K562 (cell line): ENCODE measurements around the gene RNF152. TPM values are rescaled to one million over a fixed set of nuclear protein-coding genes. Genes with fewer than 3 reads are reported as not detected.

Experiments
- ATAC-seq: fragments of 200-7000 bp; cut with Tn5 transposase; 3 replicates; pipeline ENCODE4 v1.9.1; 2020; ENCODE audit warnings: moderate library complexity
- BruUV-seq: library from RNA; stranded (reverse); fragments of 400-500 nt; replicated peaks from 2 replicates; lab custom pipeline; 2021; lab: Mats Ljungman, UMichigan
- CTCF ChIA-PET: fragments of 300-600 bp; formaldehyde crosslinking; extraction: SDS; loops from one replicate; lab custom pipeline; 2021; ENCODE audit warnings: low intra/inter-chr PET ratio; lab: Yijun Ruan, JAX
- POLR2A ChIA-PET: fragments of 300-600, 350-650 bp; sonication (Branson Sonifier 250); formaldehyde crosslinking; extraction: SDS; loops from one replicate; lab custom pipeline; 2021; ENCODE audit warnings: antibody characterized with exemption, inconsistent platforms; lab: Yijun Ruan, JAX
- DNase-seq, 4 experiments: peaks; one replicate each; pipeline versions ENCODE4 v3.0.0 to v3.0.0-alpha.2; 2011 to 2018; ENCODE audit warnings: low spot score in 3 of 4, mixed read lengths in 3 of 4; ENCODE audit errors: extremely low read depth in 1 of 4
- FAIRE-seq: peaks from 2 replicates; lab custom pipeline; 2011; peaks lifted over from hg19 to GRCh38; lab: Jason Lieb, UNC
- H2AFZ ChIP-seq: 2 replicates; pipeline ENCODE4 v1.6.0; 2011; ENCODE audit warnings: low read depth, low read length, control low read depth, inconsistent platforms
- H3K27ac ChIP-seq: fragments of 200-600 bp; 3 replicates; pipeline ENCODE4 v1.8.0; 2011; ENCODE audit warnings: low read depth, mild to moderate bottlenecking, control low read depth, inconsistent platforms, low read length, moderate library complexity, mixed read lengths; ENCODE audit errors: extremely low read depth
- H3K27me3 ChIP-seq, 2 experiments: fragments of 300-600 bp in 1 of 2; 2 replicates in 1 of 2; 3 replicates in 1 of 2; pipeline versions ENCODE4 v1.6.0 to v1.8.0; 2011; ENCODE audit warnings: inconsistent platforms in 2 of 2, low read length in 2 of 2, mild to moderate bottlenecking in 1 of 2, mixed read lengths in 1 of 2, moderate library complexity in 1 of 2; ENCODE audit not compliant: control insufficient read depth in 2 of 2, insufficient read depth in 2 of 2
- H3K36me3 ChIP-seq: fragments of 300-600 bp; 3 replicates; pipeline ENCODE4 v1.8.0; 2011; ENCODE audit warnings: mild to moderate bottlenecking, low read length, inconsistent platforms; ENCODE audit not compliant: control insufficient read depth, insufficient read depth
- H3K4me1 ChIP-seq, 2 experiments: fragments of 200-600 bp in 1 of 2; replicated peaks in 1 of 2; 2 replicates in 1 of 2; 3 replicates in 1 of 2; pipeline versions ENCODE4 v1.5.1 to v1.8.0; 2011; ENCODE audit warnings: inconsistent platforms in 2 of 2, low read length in 2 of 2, mild to moderate bottlenecking in 1 of 2, mixed read lengths in 1 of 2, moderate library complexity in 1 of 2; ENCODE audit not compliant: control insufficient read depth in 2 of 2, insufficient read depth in 2 of 2
- H3K4me2 ChIP-seq: 2 replicates; pipeline ENCODE4 v1.6.1; 2011; ENCODE audit warnings: low read length, control low read depth, inconsistent platforms, mixed read lengths; ENCODE audit not compliant: insufficient read depth
- H3K4me3 ChIP-seq: fragments of 200-600 bp; sonication (generic), shearing (Covaris generic); 2 replicates; pipeline ENCODE4 v1.5.1; 2016; ENCODE audit warnings: control low read depth, inconsistent platforms
- H3K79me2 ChIP-seq: fragments of 200-600 bp; 3 replicates; pipeline ENCODE4 v1.8.0; 2011; ENCODE audit warnings: low read length, inconsistent platforms; ENCODE audit not compliant: control insufficient read depth, insufficient read depth
- H3K9ac ChIP-seq, 2 experiments: 2 replicates each; pipeline versions ENCODE4 v1.6.0 to v1.6.1; 2011; ENCODE audit warnings: low read depth in 2 of 2, low read length in 2 of 2, control low read depth in 1 of 2, inconsistent platforms in 1 of 2, mild to moderate bottlenecking in 1 of 2, mixed read lengths in 1 of 2; ENCODE audit not compliant: insufficient read depth in 1 of 2
- H3K9me1 ChIP-seq: one replicate; pipeline ENCODE4 v1.6.0; 2011; ENCODE audit warnings: inconsistent platforms, mild to moderate bottlenecking, low read length, moderate library complexity; ENCODE audit not compliant: control insufficient read depth, insufficient read depth
- H3K9me3 ChIP-seq: replicated peaks from 2 replicates; pipeline ENCODE4 v1.5.1; 2011; ENCODE audit warnings: low read depth, low read length, inconsistent platforms; ENCODE audit not compliant: control insufficient read depth, insufficient read depth
- H4K20me1 ChIP-seq: replicated peaks from 2 replicates; pipeline ENCODE4 v1.6.1; 2011; ENCODE audit warnings: low read length, inconsistent platforms, mixed read lengths; ENCODE audit not compliant: control insufficient read depth, insufficient read depth
- CBFA2T3 ChIP-seq: fragments of 450-650 bp; IDR thresholded peaks from 2 replicates; pipeline ENCODE4 v1.6.1; 2017
- CEBPB ChIP-seq: fragments of 450-650 bp; IDR thresholded peaks from 2 replicates; pipeline ENCODE4 v1.6.1; 2016; ENCODE audit warnings: missing genetic modification characterization, missing compliant biosample characterization
- CHD4 ChIP-seq: fragments of 200-600 bp; sonication (generic); IDR thresholded peaks from 3 replicates; pipeline ENCODE4 v1.6.1; 2012; ENCODE audit warnings: low read depth, mild to moderate bottlenecking, mixed read lengths, low read length, inconsistent platforms; ENCODE audit not compliant: insufficient read depth, insufficient replicate concordance, poor library complexity, severe bottlenecking
- COPS2 ChIP-seq: fragments of 450-650 bp; conservative IDR thresholded peaks from 2 replicates; pipeline ENCODE4 v1.6.1; 2016; ENCODE audit warnings: mild to moderate bottlenecking, moderate library complexity
- DPF2 ChIP-seq: fragments of 450-650 bp; IDR thresholded peaks from 2 replicates; pipeline ENCODE4 v1.6.1; 2016
- ELF1 ChIP-seq: fragments of 200-800 bp; sonication (Bioruptor generic); IDR thresholded peaks from 2 replicates; pipeline ENCODE4 v1.6.1; 2016; ENCODE audit warnings: missing genetic modification characterization, missing compliant biosample characterization
- EWSR1 ChIP-seq: fragments of 450-650 bp; IDR thresholded peaks from 2 replicates; pipeline ENCODE4 v1.6.1; 2018; ENCODE audit warnings: borderline replicate concordance, mild to moderate bottlenecking, low read depth, moderate library complexity; ENCODE audit not compliant: partially characterized antibody
- GTF2E2 ChIP-seq: fragments of 200-800 bp; sonication (Bioruptor generic); IDR thresholded peaks from 2 replicates; pipeline ENCODE4 v1.6.1; 2016; ENCODE audit warnings: missing genetic modification characterization, missing compliant biosample characterization
- KDM4B ChIP-seq, 2 experiments: fragments of 450-650 bp in 1 of 2; sonication (generic) in 1 of 2; IDR thresholded peaks; 2 replicates each; pipeline ENCODE4 v1.6.1; 2016 to 2017; ENCODE audit warnings: borderline replicate concordance in 2 of 2, antibody characterized with exemption in 1 of 2, low read depth in 1 of 2, mild to moderate bottlenecking in 1 of 2
- NCOA4 ChIP-seq: fragments of 450-650 bp; IDR thresholded peaks from 2 replicates; pipeline ENCODE4 v1.6.1; 2018; ENCODE audit warnings: mild to moderate bottlenecking; ENCODE audit not compliant: partially characterized antibody
- RHOXF2B ChIP-seq: fragments of 250-450 bp; sonication (Bioruptor Pico); conservative IDR thresholded peaks from 2 replicates; pipeline ENCODE4 v1.5.1; 2021
- SETDB1 ChIP-seq: IDR thresholded peaks from one replicate; pipeline ENCODE4 v1.6.1; 2012; ENCODE audit warnings: low read length, control low read depth, inconsistent platforms
- SMARCA5 ChIP-seq: fragments of 450-650 bp; IDR thresholded peaks from 2 replicates; pipeline ENCODE4 v1.6.1; 2016
- SMARCB1 ChIP-seq: IDR thresholded peaks from 2 replicates; pipeline ENCODE4 v1.6.1; 2011; ENCODE audit warnings: improper control_type of control experiment, low read depth; ENCODE audit not compliant: insufficient read length
- TCF3 ChIP-seq: sonication (generic); formaldehyde crosslinking; IDR thresholded peaks from 2 replicates; pipeline ENCODE4 v1.4.0; 2020; ENCODE audit warnings: mild to moderate bottlenecking, missing genetic modification reagents
- XRCC3 ChIP-seq: fragments of 450-650 bp; IDR thresholded peaks from 2 replicates; pipeline ENCODE4 v1.6.1; 2017; ENCODE audit warnings: mild to moderate bottlenecking, moderate library complexity
- ZKSCAN3 ChIP-seq: fragments of 250-450 bp; sonication (Bioruptor Pico); IDR thresholded peaks from 2 replicates; pipeline ENCODE4 v1.4.0; 2020
- ZNF324 ChIP-seq: fragments of 250-450 bp; sonication (Bioruptor Pico); IDR thresholded peaks from 2 replicates; pipeline ENCODE4 v1.4.0; 2020; ENCODE audit warnings: mild to moderate bottlenecking
- ZNF766 ChIP-seq: fragments of 200-800 bp; sonication (Bioruptor generic); conservative IDR thresholded peaks from 2 replicates; pipeline ENCODE4 v1.6.1; 2016; ENCODE audit warnings: missing genetic modification characterization, missing compliant biosample characterization
- WGBS: fragments of 100-300 bp; shearing (Covaris generic); methylation state at CpG from one replicate; pipeline ENCODE4 v1.1.6; 2016; ENCODE audit warnings: low coverage, mixed read lengths; ENCODE audit not compliant: insufficient coverage; ENCODE audit errors: missing lambda C conversion rate; 5-methylcytosine and 5-hydroxymethylcytosine counted together
- in situ Hi-C: fragments of 300-500 bp; cut with MboI; formaldehyde crosslinking; loops from 4 replicates; pipeline ENCODE4 v1.15.0; 2018; ENCODE audit warnings: inconsistent platforms, mixed read lengths
- intact Hi-C: fragments of 100-400 bp; cut with micrococcal nuclease; formaldehyde crosslinking; loops from 2 replicates; pipeline ENCODE4 v1.14.2; 2022
- polyA plus RNA-seq, 8 experiments: library from polyadenylated mRNA; depleted of rRNA in 4 of 8; stranded (reverse) in 5 of 8; unstranded in 3 of 8; fragments of >200 nt; fragmentation: Nextera tagmentation in 2 of 8; fragmentation: Illumina TruSeq in 1 of 8; extraction: Ambion mirVana in 2 of 8; extraction: Trizol in 1 of 8; gene quantifications; 2 replicates each; pipeline versions ENCODE4 v1.2.1 to v1.2.3, GENCODE V29; 2011 to 2014; ENCODE audit warnings: inconsistent platforms in 1 of 8, missing spikeins in 1 of 8
- total RNA-seq, 7 experiments: library from RNA; depleted of rRNA in 6 of 7; stranded (reverse); fragments of >200 nt in 6 of 7; fragmentation: Illumina TruSeq in 2 of 7; extraction: Trizol in 2 of 7; gene quantifications; 2 replicates each; pipeline versions ENCODE4 v1.2.1 to v1.2.3, GENCODE V29; 2011 to 2021; ENCODE audit warnings: low replicate concordance in 1 of 7
- TF ChIP-seq, protein P1 (sequence below), 2 experiments: IDR thresholded peaks in 1 of 2; conservative IDR thresholded peaks in 1 of 2; 2 replicates each; pipeline ENCODE4 v1.6.1; 2016; ENCODE audit warnings: low read depth in 2 of 2, mild to moderate bottlenecking in 1 of 2, missing compliant biosample characterization in 1 of 2, missing genetic modification characterization in 1 of 2, moderate library complexity in 1 of 2

Gene RNF152
- total and polyA plus RNA-seq, 9 of the 15 experiments (the other 6 are each of a cell fraction or from before 2014, with no cell fraction given), result 0.04 to 0.05 TPM; not detected in 7

DNA sequence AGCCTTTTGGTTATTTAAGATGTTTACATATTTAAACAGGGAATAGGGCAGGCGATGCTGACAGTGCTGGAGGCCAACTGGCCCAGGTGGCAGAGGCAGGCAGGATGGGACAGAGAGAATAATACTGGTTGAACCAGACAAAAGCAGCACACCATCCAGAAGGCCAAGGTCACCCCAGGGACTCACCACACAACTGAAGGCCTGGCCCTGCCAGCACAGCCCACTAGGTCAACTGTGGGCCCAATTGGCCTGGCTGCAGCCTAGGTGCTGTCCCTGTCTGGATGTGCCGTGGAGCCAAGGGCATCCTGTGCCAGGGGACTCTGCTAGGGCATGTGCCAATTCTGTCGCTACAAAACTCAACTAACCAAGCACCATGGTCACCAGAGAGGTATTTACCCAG, 69.2 kb downstream of the RNF152 start:
- ChIA-PET CTCF (no interaction called here), POLR2A (no interaction called here)
- in situ Hi-C loops, result no loop called here
- TF ChIP-seq TCF3 (CRISPR knock-in tag) (no peak), ZKSCAN3 (CRISPR knock-in tag) (no peak), DPF2 (no peak), ZNF324 (no peak), SMARCA5 (no peak), XRCC3 (no peak), CHD4 (no peak), ELF1 (tag) (no peak), NCOA4 (no peak), CEBPB (tag) (no peak), RHOXF2B (CRISPR knock-in tag) (no peak), EWSR1 (no peak), SMARCB1 (no peak), ZNF766 (CRISPR knock-in tag) (no peak), SETDB1 (no peak), COPS2 (no peak), KDM4B (IDR thresholded peaks at IDR 0.05; ENCODE audit: borderline replicate concordance in 2 of 2, low read depth in 1 of 2) (no peak), CBFA2T3 (no peak), GTF2E2 (no peak)
- TF ChIP-seq, protein P1, sequence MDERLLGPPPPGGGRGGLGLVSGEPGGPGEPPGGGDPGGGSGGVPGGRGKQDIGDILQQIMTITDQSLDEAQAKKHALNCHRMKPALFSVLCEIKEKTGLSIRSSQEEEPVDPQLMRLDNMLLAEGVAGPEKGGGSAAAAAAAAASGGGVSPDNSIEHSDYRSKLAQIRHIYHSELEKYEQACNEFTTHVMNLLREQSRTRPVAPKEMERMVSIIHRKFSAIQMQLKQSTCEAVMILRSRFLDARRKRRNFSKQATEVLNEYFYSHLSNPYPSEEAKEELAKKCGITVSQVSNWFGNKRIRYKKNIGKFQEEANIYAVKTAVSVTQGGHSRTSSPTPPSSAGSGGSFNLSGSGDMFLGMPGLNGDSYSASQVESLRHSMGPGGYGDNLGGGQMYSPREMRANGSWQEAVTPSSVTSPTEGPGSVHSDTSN (CRISPR knock-in tag; IDR thresholded peaks at IDR 0.05; ENCODE audit: low read depth), result no peak
- TF ChIP-seq, protein P1 (tag; conservative IDR thresholded peaks at IDR 0.05; ENCODE audit: low read depth), result no peak
- DNase-seq (no peak), ATAC-seq (no peak), FAIRE-seq (no peak)
- Histone ChIP-seq H3K9ac (no peak overlapping the region), H3K27me3 (no peaks in the 10 kb centered on the region), H4K20me1 (no peaks in the 10 kb centered on the region), H3K4me1 (no peaks in the 10 kb centered on the region), H3K9me3 (no peaks in the 10 kb centered on the region), H3K36me3 (no peaks in the 10 kb centered on the region), H3K9me1 (no peaks in the 10 kb centered on the region), H3K27ac (no peak overlapping the region), H3K4me2 (no peak overlapping the region), H3K79me2 (no peaks in the 10 kb centered on the region), H2AFZ (no peak overlapping the region), H3K4me3 (no peak overlapping the region)
- intact Hi-C loops, result no loop called here
- BruUV-seq, result no TSS peak
- WGBS, result 0% methylated on average over 2 of the region's 3 CpGs
